HepG2 (cell line): ENCODE data around the gene ZNF618. TPM values are rescaled to one million over a fixed set of nuclear protein-coding genes. Genes with fewer than 3 reads are reported as not detected.

Experiments used
- AFF4 ChIP-seq: sonication (generic); formaldehyde crosslinking; IDR thresholded peaks from 2 replicates; pipeline ENCODE4 v1.4.0; 2020; ENCODE audit warnings: missing genetic modification reagents
- BORCS8-MEF2B ChIP-seq: sonication (generic); formaldehyde crosslinking; IDR thresholded peaks from 2 replicates; pipeline ENCODE4 v1.8.0; 2022; ENCODE audit warnings: mild to moderate bottlenecking, missing genetic modification reagents
- CHD2 ChIP-seq: IDR thresholded peaks from 2 replicates; pipeline ENCODE4 v1.6.1; 2011; ENCODE audit warnings: low read depth, low read length, improper control_type of control experiment
- FLYWCH1 ChIP-seq: sonication (generic); formaldehyde crosslinking; IDR thresholded peaks from 2 replicates; pipeline ENCODE4 v1.8.1; 2023; ENCODE audit warnings: mild to moderate bottlenecking, missing genetic modification reagents
- FOXC1 ChIP-seq: sonication (generic); formaldehyde crosslinking; IDR thresholded peaks from 2 replicates; pipeline ENCODE4 v1.8.0; 2022; ENCODE audit warnings: mild to moderate bottlenecking, missing genetic modification reagents, borderline replicate concordance
- SNAPC5 ChIP-seq: sonication (generic); formaldehyde crosslinking; IDR thresholded peaks from 2 replicates; pipeline ENCODE4 v1.8.1; 2023; ENCODE audit warnings: mild to moderate bottlenecking, missing genetic modification reagents, borderline replicate concordance
- SP1 ChIP-seq, 2 experiments: fragments of 450-650 bp in 1 of 2; sonication (generic) in 1 of 2; formaldehyde crosslinking in 1 of 2; IDR thresholded peaks; 2 replicates each; pipeline versions ENCODE4 v1.4.0 to v1.6.1; 2016 to 2020; ENCODE audit warnings: missing genetic modification reagents in 1 of 2
- WIZ ChIP-seq: sonication (generic); formaldehyde crosslinking; IDR thresholded peaks from 2 replicates; pipeline ENCODE4 v1.5.1; 2020; ENCODE audit warnings: mild to moderate bottlenecking, missing genetic modification reagents
- ZBTB10 ChIP-seq: sonication (generic); formaldehyde crosslinking; IDR thresholded peaks from 2 replicates; pipeline ENCODE4 v1.4.0; 2020; ENCODE audit warnings: missing genetic modification reagents, borderline replicate concordance
- ZHX2 ChIP-seq, 2 experiments: sonication (generic) in 1 of 2; formaldehyde crosslinking in 1 of 2; IDR thresholded peaks; 2 replicates each; pipeline versions ENCODE4 v1.6.1 to v1.9.0; 2014 to 2022; ENCODE audit warnings: antibody characterized with exemption in 1 of 2, borderline replicate concordance in 1 of 2, inconsistent platforms in 1 of 2, low read depth in 1 of 2, missing genetic modification reagents in 1 of 2
- ZNF136 ChIP-seq: sonication (generic); formaldehyde crosslinking; IDR thresholded peaks from 2 replicates; pipeline ENCODE4 v1.8.1; 2022; ENCODE audit warnings: low read depth, mild to moderate bottlenecking, moderate library complexity, missing genetic modification reagents
- ZNF501 ChIP-seq: sonication (generic); formaldehyde crosslinking; IDR thresholded peaks from 2 replicates; pipeline ENCODE4 v1.5.1; 2020; ENCODE audit warnings: mild to moderate bottlenecking, moderate library complexity, missing genetic modification reagents
- ZNF547 ChIP-seq: sonication (generic); formaldehyde crosslinking; IDR thresholded peaks from 2 replicates; pipeline ENCODE4 v1.5.1; 2020; ENCODE audit warnings: mild to moderate bottlenecking, missing genetic modification reagents
- ZNF782 ChIP-seq: sonication (generic); formaldehyde crosslinking; IDR thresholded peaks from 2 replicates; pipeline ENCODE4 v1.4.0; 2020; ENCODE audit warnings: missing genetic modification reagents, mild to moderate bottlenecking, borderline replicate concordance
- polyA plus RNA-seq, 8 experiments: library from polyadenylated mRNA; depleted of rRNA in 3 of 8; stranded (reverse) in 7 of 8; unstranded in 1 of 8; fragments of >200 nt; fragmentation: Illumina TruSeq in 4 of 8; extraction: Trizol in 4 of 8; gene quantifications; 2 replicates each; pipeline versions ENCODE4 v1.2.1 to v1.2.3, GENCODE V29; 2011 to 2016; ENCODE audit warnings: low read depth in 4 of 8, missing spikeins in 1 of 8, mixed read lengths in 1 of 8; ENCODE audit not compliant: insufficient read depth in 1 of 8
- total RNA-seq, 5 experiments: library from RNA; depleted of rRNA; stranded (reverse); fragments of >200 nt; fragmentation: Illumina TruSeq; extraction: Trizol; gene quantifications; 2 replicates each; pipeline ENCODE4 v1.2.3, GENCODE V29; 2016; ENCODE audit warnings: low read depth in 1 of 5

ZNF618 gene
- total and polyA plus RNA-seq, 2 of the 13 experiments (the other 11 are each of a cell fraction or from before 2014, with no cell fraction given), result 0.07 TPM

GRCh38 chr9:114078021-114078780 is 202.1 kb downstream of the ZNF618 start, which contains the start of gene AMBP (continued):
- peak; percentile 96 for TF ChIP-seq ZBTB10 (CRISPR knock-in tag)
- no peak for TF ChIP-seq CHD2
- TF ChIP-seq SP1 (IDR thresholded peaks at IDR 0.05), result no peak
- TF ChIP-seq SP1 (CRISPR knock-in tag; IDR thresholded peaks at IDR 0.05), result no peak; the same call in 1 of the 2 replicates
- TF ChIP-seq ZNF136 (CRISPR knock-in tag), result peak; percentile 67; the same call in 1 of the 2 replicates
- peak; percentile 52; the same call in 1 of the 2 replicates for TF ChIP-seq WIZ (CRISPR knock-in tag)
- TF ChIP-seq ZHX2 (IDR thresholded peaks at IDR 0.05; ENCODE audit: low read depth), result no peak
- TF ChIP-seq ZHX2 (CRISPR knock-in tag; IDR thresholded peaks at IDR 0.05; ENCODE audit: borderline replicate concordance), result no peak
- peak; percentile 55; the same call in 1 of the 2 replicates for TF ChIP-seq ZNF547 (CRISPR knock-in tag)
- TF ChIP-seq ZNF782 (CRISPR knock-in tag), result peak; percentile 85; the same call in 1 of the 2 replicates
- TF ChIP-seq FOXC1 (CRISPR knock-in tag), result no peak
- peak; percentile 97 for TF ChIP-seq AFF4 (CRISPR knock-in tag)
- 0 out of 2 replicates have a peak, but pooled peaks have one; percentile 44 for TF ChIP-seq SNAPC5 (CRISPR knock-in tag)
- peak; percentile 98 for TF ChIP-seq BORCS8-MEF2B (CRISPR knock-in tag)
- no peak for TF ChIP-seq FLYWCH1
- peak; percentile 66; the same call in 1 of the 2 replicates for TF ChIP-seq ZNF501
